HG03139 (cell line): ENCODE data around the gene RTP5.

Source experiments
- ATAC-seq: cut with Tn5 transposase; IDR thresholded peaks from one replicate; pipeline ENCODE4 v1.9.1; 2021; ENCODE audit not compliant: unreplicated experiment

RTP5 gene

DNA sequence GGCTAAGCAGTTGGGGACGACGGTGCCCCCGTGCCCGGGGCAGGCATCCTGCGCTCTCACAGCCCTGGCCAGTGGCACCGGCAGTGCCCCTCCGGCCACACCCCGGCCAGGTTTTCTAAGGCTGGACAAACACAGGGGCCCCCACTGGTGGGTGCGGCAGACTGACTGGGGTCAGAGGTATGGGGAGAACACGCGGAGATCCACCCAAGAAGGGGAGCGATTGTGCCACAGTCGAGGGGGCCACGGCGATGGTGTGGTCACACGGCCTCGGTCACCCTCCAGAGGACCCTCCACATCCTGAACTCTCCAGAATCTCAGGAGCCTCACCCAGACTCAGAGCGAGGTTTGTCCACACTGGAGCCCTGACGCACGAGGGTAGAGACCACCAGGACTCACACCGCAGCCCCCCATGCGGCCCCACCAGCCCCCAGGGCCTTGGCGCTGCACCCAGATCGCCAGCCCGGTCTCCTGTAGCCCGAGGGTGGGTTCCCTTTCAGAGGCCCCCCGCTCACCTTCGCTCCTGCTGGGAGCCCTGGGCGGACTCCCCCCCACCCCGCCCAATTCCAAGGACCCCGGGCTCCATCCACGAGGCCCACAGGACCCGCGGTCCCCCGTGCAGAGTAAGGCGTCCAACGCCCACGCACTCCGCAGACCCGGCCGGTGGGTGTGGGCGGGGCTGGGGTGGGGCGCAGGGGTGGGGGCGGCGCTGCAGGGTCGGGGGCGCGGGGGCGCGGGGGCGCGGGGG, 26.0 kb upstream of the RTP5 start:
- ATAC-seq = no peak

DNA sequence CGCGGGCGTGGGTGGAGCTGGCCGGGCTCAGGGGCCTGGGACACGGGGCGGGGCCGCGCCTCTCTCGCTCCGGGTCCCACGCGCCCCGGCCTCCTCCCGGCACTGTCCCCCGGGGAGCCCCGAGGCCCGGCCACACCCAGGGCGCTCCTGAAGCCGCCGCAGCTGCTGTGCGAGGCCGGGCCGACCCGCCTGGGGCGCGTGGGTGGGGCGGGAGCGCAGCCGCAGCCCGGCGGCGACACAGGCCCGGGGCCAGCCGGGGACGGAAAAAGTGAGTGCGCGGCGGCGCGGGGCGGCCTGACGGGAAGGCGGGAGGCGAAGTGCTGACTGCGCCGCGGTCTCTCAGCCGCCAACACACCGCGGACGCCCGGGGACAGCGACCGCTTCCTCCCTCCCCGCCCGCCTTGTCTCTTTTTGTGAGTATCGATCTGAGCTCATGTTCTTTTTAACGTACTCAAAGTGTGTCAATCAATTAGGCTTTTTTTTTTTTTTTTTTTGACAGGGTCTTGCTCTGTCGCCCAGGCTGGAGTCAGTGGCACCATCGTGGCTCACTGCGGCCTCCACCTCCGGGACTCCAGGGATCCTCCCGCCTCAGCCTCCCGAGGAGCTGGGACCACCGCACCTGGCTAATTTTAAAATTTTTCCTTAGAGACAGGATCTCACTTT, 25.3 kb upstream of the RTP5 start:
- no peak for ATAC-seq

DNA sequence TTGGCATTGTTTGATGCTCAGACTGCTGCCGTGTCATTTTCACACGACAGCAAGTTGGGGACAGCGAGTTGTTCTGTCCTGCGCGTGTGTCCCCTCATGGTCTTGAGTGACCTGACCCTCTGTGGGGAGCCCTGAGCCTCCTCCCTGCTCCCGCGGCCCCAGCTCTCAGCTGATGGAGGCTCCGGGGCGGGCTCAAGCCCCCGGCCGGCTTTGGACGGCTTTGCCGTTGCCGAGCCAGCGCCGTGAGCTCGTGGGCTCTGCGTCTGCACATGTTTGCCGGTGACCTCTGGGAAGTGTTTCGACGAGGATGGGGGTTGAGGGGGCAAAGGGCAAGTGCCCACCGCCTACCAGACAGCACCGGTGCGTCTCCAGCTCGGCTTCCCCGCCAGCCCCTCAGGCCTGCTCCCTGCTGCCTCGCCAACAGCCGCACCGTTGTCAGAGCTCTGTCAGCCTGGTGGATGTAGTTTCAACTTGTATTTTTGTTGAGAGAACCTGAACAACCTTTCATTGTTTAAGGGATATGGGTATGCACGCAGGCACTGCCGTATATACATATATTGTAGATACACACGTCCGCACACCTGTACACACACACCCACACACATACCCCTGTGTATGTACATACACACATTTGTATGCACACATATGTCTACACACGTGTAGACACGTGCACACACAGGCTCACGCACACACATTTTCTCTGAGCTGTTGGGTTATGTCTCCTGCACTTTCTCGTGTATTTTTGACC, 24.5 kb upstream of the RTP5 start:
- ATAC-seq = no peak

DNA sequence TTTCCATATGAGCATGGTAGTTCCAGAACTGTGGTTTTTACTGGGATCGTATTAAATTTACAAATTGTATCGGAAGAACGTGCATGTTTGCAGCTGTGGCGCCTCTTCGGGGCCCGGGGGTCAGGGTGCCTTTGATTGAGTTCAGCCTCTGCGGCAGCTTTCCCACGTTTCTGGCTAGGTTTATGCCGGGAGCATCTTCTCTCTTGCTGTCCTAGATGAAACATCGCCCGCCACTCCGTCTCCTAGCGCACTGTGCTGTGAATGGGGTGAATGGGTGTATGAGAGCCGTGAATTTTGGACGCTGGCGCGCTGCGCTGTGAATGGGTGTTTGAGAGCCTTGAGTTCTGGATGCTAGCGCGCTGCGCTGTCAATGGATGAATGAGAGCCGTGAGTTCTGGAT, 23.1 kb upstream of the RTP5 start:
- ATAC-seq = no peak

DNA sequence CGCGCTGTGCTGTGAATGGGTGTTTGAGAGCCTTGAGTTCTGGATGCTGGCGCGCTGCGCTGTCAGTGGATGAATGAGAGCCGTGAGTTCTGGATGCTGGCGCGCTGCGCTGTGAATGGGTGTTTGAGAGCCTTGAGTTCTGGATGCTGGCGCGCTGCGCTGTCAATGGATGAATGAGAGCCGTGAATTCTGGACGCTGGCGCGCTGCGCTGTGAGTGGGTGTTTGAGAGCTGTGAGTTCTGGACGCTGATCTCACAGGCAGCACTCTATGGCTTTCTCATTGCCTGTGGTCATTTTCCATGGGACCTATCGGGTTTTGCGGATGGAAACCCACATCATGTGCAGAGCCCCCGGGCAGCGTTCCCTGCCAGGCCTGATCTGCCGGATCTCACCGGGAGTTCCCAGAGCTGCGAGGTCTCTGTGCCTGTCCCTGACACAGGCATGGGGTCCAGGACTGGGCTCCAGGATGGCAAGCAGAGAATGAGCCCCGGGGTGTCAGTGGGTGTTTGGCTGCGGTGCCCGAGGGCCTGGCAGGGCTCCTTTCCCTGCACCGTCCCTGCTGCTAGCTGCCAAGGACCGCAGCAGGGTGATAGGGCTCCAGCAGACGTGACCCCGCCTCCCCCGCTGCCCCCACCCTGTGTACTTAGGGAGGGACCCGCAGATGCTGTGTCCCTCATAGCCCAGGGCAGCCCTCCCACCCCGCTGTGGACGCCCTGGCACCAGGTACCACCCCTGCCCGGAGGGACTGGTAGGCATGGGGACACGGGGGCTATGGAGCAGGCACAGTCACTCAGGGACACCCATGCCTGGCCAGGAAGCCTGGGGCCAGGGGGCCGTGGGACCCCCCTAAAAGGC, 20.5 kb upstream of the RTP5 start:
- no peak for ATAC-seq

DNA sequence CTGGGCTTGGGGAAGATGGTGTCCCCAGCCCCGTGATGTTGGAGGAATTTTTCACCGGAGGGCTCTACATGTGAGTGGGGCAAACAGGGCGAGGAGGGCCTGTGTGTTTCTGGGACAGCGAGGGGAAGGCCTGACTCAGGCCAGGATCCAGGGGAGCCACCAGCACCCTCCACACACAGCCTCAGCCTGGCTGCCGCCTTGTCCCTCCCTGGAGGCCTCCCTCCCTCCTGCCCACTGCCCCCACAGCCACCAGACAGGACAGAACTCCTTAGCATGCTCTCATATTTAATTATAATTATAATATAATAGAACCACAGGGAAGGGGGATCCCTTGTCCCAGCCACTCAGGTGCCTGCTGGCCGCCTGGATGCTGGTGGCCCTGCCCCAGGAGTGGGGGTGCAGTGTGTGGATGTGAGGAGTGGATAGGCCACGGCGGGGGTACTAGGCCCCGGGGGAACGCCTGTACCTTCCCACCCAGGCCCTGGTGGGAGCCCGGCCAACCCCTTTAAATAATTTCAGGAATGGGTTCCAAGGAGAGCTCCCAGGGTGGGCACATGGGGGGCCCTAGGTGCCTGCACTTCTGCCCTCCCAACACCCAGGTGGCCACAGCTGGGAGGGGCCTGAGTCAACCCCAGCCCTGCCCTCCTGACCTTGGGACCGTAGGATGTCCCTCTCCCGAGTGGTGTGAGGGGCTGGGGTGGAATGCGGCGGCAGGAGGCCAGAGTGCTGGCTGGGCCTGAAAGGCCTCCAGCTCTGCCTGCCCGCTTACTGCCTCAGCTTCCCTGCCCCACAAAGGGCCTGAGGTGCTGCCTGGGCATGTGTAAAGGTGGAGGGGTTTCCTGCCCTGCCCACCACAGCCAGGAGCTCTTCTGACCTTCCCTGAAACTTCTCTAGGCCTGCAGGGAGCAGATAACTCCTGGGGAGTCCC, 19.6 kb upstream of the RTP5 start:
- ATAC-seq = no peak

DNA sequence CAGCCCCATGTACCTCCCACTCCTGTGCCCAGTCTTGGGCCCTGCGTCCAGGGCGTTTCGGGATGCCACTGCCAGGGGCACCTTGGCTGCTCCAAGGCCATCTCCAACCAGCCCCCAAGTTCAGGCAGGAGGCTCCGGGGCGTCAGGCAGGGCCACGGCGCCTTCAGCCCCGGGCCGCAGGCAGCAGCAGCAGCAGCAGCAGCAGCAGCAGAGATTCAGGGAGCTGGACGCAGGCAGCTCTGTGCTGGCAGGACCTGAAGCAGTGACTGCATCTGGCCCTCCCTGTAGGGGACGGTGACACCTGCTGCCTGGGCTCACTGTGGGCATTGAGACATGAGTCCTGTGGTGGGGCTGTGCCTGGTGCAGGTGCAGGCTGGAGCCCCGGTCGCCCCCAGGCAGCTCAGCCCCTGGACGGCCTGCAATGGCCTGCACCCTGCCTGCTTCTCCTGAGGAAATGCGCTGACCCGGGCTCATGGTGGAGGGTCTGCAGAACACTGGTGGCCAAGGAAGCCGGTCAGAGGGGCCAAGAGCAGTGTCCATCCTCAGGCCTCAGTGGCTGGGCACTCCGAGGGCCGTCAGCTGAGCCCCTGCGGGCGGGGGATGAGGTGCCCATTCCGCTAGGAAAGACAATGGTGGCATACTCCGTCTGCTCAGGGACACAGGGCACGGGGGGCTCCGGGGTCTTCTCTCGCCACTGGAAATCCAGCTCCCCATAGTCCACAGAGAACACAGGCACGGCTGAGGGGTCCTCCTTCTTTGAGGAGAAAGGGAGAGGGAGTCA, 18.8 kb upstream of the RTP5 start:
- no peak for ATAC-seq

DNA sequence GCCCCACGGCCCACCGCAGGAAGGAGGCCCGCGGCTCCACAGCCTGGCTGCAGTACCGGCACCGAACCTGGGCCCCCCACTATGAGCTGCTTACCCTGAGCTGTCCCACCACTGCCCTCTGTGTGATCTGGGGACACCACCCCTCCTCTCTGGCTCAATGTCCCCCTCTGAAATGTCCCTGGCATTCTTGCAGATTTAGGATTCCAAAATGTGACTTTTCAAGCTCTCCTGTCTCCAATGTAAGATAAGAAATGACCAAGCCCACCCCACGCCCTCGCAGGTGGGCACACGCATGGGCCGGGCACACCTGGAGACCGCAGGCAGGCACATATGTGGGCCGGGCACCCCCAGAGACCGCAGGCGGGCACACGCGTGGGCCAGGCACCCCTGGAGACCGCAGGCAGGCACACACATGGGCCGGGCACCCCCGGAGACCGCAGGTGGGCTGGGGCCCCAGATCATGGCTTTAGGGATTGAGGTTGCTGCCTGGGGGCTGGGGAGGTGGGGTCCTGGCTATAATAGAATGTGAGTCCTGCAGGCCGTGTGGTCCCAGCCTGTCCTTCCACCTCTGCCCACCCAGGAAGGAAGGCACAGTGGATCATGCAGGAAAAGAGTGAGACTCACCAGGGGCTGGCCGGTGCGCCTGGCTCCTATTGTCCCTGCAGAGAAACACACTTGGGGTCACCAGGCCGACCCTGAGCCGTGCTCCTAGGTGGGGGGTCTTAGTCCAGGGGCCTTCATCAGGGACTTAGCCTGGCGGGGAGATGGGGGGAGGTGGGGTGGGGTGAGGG, 18.0 kb upstream of the RTP5 start:
- ATAC-seq = no peak

DNA sequence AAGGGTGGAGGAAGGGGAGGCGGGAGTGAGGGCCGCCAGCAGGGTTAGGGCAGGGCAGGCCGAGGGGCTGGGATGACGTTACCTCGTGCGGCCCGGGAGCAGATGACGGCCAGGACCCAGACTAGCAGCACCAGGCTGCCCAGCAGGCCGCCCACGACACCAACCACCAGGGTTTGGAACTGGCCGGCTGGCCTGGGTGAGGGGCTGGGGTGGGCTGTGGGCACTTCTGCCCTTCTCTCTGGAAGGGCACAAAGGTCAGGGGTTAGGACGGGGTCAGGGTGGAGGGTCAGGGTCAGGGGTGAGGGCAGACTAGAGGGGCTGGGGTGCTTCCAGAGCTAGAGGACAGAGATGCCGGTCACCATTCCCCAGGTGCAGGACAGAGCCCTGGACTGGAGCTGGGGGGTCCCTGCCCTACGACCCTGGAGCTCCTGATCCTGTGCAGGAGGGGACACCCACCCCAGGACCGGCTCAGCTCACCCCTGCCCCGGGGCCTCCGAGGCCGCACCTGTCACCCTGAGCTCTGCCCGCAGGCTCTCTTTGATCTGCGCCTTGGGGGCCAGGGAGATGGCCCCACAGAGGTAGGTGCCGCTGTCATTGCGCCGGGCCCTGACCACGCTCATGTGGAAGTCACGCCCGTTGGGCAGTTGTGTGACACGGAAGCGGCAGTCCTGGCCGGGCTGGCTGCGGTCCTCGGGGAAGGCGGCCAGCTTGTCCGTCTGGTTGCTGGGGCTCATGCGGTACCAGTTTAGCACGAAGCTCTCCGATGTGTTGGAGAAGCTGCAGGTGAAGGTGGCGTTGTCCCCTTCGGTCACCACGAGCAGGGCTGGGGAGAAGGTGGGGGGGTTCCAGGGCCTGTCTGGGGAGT, 17.2 kb upstream of the RTP5 start:
- no peak for ATAC-seq

DNA sequence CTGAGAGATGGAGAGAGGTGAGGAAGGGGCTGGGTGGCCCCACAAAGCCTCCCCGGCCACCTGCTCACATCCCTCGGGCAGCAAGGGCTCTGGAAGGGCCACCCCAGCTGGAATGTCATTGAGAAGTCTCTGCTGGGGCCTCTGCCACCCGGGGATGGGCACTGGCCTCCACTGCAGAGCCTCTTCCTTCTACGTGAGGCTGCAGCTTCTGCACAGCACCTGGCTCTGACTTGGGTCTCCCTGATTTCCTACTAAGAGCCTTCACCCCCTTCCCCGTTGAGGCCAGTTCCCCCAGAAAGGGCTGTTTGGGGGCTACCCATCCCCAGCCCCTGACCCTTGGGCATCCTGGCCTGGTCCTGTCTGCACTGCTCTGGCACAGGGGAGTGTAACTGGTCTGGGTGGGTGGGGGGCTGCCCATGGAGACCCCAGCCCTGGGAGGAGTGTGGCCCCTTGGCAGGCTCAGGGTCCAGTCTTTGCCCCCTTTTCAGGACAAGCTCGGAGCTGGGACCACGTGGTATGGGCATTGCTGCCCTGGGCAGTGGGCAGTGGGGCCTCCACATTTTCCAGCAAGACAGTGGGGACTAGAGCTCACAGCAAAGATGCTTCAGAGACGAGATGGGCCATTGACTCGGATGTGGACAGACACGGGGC, 16.4 kb upstream of the RTP5 start:
- no peak for ATAC-seq

DNA sequence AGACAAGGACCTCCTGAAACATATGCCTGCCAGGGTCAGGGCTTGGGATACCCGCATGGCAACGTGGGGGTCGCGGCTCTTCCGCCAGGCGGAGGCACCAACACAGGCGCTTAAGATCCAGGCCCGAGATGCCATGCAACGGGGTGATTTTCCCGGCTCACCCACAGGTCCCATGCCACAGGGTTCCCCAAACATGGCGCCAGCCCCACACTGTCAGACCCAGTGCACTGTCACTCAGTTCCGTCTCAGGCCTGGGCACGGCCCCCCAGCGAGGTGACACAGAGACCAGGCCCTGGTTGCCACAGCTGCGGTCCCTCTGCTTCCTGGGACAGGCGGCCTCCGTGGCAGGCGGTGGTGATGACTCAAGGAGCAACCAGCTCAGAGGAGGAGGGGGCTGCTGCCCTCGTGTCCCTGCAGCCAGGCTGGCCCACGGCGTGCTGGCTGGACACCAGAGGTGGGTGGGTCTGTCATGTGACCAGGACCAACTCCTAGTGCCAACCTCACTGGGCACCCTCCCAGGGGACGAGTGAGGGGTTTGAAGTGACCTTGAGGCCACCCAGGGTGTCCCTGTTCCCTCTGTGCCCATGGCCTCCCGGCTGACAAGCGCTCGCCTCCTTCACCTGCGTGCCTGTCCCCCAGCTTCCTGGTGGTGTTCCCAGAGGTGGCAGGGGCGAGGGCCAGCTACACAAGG, 15.7 kb upstream of the RTP5 start:
- ATAC-seq = no peak

DNA sequence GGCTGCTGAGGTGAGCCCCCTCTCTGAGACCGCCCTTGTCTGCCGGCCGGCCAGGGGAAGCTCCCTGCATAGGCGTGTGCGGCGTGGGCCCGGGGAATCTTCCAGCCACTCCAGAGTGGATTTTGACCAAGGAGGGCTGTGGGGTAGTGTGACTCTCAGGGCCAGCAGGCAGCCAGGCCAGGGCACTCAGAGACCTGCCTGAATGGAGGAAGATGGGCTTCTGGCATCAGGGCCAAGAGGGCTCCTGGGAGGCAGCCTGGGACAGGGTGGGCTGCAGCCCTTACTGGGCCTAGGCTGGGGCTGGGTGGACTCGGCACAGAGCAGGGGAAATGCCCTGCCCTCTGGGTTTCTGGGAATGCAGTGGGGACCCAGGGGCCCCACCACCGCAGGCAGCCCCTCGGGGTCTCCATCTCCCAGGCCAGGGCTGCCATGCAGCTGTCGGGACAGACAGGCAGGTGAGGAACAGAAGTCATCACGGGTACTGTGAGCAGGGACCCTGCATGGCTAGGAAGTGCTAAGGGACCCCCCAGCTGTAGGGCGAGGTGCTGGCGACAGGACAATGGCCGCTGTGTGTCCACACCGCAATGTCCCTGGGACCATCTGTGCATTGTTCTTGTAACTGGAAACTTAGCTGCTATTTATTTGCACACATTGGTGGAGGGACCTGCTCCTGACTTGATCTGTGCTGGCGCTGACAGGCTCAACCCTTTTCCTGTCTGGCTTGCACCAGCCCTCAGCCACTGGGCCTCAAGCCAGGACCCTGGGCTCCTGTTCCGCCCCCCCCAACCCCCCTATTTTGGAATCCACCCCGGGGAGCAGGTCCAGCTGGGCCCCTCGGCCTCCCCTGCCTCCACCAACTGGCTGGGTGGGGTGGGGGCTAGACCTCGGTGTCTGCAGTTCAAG, 14.9 kb upstream of the RTP5 start:
- ATAC-seq = no peak

DNA sequence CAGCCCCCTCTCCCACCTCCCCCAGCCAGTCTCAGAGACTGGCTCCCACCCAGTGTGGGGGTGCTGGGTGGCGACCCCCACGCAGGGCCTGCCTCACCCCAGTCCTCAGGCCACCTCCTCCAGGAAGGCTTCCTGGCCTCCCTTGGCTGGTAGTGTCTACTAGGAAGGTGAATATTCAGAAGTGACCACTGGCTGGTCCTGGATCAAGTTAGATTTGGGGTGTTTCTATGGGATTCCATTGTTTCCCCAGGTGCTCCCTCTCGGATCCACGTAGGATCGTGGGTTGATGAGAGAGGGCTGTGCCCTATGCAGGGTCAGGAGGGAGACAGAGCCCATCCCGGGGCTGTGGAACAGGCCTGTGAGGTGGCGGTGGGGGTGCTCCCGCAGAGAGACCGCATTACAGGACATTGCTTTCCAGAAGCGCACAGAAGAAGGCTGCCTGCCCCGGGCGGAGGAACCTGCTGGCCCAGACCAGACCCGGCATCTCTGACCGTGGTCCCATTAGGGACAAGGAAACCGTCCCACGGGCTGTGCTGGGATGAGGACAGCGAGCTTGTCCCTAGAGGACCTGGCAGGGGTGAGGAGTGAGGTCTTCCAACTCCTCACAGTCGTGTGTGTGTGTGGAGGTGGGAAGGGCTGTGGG, 14.2 kb upstream of the RTP5 start:
- ATAC-seq = no peak

DNA sequence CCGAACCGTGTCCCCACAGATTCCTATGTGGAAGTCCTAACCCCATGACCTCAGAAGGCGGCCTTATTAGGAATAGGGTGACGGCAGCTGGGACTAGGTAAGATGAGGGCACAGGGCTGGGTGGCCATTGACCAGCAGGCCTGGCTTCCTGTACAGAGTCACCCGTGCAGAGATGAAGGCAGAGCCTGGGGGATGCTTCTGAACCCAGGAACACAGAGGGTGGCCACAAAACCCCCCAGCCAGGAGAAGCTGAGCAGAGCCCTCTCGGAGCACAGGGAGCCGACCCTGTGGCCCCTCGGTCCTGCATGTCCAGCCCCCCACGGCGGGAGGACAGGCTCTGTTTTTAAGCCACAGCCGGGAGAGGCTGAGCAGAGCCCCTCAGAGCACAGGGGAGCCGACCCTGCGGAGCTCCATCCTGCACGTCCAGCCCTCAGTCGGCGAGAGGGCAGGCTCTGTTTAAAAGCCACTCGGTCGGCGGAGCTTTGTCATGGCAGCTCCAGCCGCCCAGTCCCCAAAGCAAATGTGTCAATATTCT, 13.6 kb upstream of the RTP5 start:
- ATAC-seq = no peak

DNA sequence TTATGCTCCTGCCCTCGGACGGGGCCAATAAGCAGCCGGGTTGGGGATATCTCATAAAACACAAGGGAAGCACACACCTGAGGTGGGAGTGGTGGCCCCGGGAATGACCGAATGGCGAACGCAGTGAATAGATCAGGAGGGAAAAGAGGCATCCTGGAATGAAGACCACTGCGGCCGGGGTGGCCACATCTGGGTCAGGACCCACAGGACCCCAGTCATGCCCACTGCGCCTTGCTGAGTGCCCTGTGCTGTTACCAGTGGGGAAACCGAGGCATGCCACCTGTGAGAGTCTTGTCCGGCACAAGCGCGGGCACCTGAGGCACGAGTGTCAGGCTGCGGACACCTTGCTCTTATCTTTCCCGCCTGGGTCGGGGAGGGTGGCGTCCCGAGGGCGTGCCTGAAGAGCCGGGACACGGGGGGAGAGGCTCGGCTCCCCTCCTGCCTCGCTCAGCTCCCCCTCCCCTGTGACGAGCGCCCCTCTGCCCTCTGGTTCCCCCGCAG, 12.4 kb upstream of the RTP5 start:
- ATAC-seq = no peak
